VCaP (cell line): ENCODE measurements around the gene AMZ2.
"Not testable (repeated sequence)": the region's sequence is repeated elsewhere in the genome, so short reads cannot be mapped to it uniquely, and the experiment has no call there.

Experiments
- H3K27ac ChIP-seq: fragments of 450-650 bp; 2 replicates; pipeline ENCODE4 v1.5.1; 2017
- CTCF ChIP-seq: fragments of 450-650 bp; conservative IDR thresholded peaks from 2 replicates; pipeline ENCODE4 v1.5.1; 2017; ENCODE audit warnings: mild to moderate bottlenecking, moderate library complexity

Gene AMZ2

GRCh38 chr17:68247445-68248198, at the start of gene AMZ2:
AMZ2 (plus strand) TSS chr17:68248043; CDS start chr17:68250188, 2,145 bp downstream.
- peak within 1 kb of the TSS; percentile 86 for H3K27ac ChIP-seq
- no peak for TF ChIP-seq CTCF

- no peak for TF ChIP-seq CTCF
- H3K27ac ChIP-seq = no peak overlapping the region
Measured at GRCh38 chr17:68198931-68199836, 48.7 kb upstream of the AMZ2 start.

GRCh38 chr17:68199837-68200688, 47.8 kb upstream of the AMZ2 start:
- no peak for TF ChIP-seq CTCF
- H3K27ac ChIP-seq = no peak overlapping the region

- H3K27ac ChIP-seq = no peak overlapping the region
- TF ChIP-seq CTCF = peak; percentile 87
Measured at GRCh38 chr17:68200689-68201417, 47.0 kb upstream of the AMZ2 start.

- not testable (repeated sequence) for H3K27ac ChIP-seq
Measured at GRCh38 chr17:68201418-68201771, 46.4 kb upstream of the AMZ2 start.

- H3K27ac ChIP-seq = not testable (repeated sequence)
Measured at GRCh38 chr17:68202321-68202720, 45.5 kb upstream of the AMZ2 start.

- peak overlapping the region; percentile 78; the same call in 1 of the 2 replicates for H3K27ac ChIP-seq
- TF ChIP-seq CTCF = no peak
Measured at GRCh38 chr17:68204736-68205135, 43.1 kb upstream of the AMZ2 start.
